GM12878 (cell line): ENCODE data around the gene MLXIP. TPM values are rescaled to one million over a fixed set of nuclear protein-coding genes. Genes with fewer than 3 reads are reported as not detected.

Experiments used
- ATAC-seq: fragments of 200-7000 bp; cut with Tn5 transposase; 3 replicates; pipeline ENCODE4 v1.9.1; 2020; ENCODE audit warnings: mild to moderate bottlenecking, moderate library complexity
- BruUV-seq: library from RNA; stranded (reverse); fragments of 400-500 nt; replicated peaks from 2 replicates; lab custom pipeline; 2021; lab: Mats Ljungman, UMichigan
- CTCF ChIA-PET: fragments of 300-600 bp; sonication (Branson Sonifier 250); formaldehyde crosslinking; extraction: SDS; loops from one replicate; lab custom pipeline; 2021; ENCODE audit warnings: inconsistent platforms; lab: Yijun Ruan, JAX
- POLR2A ChIA-PET: fragments of 350-600 bp; formaldehyde crosslinking; extraction: SDS; loops from one replicate; lab custom pipeline; 2021; ENCODE audit warnings: inconsistent platforms; lab: Charles Lee
- RAD21 ChIA-PET: fragments of 300-600 bp; sonication (Branson Sonifier 250); formaldehyde crosslinking; loops from one replicate; lab custom pipeline; 2023; ENCODE audit warnings: antibody characterized with exemption; ENCODE audit not compliant: unreplicated experiment; lab: Charles Lee
- SMC1A ChIA-PET: fragments of 300-600 bp; sonication (Branson Sonifier 250); formaldehyde crosslinking; loops from one replicate; lab custom pipeline; 2023; ENCODE audit not compliant: unreplicated experiment, uncharacterized antibody; lab: Charles Lee
- DNase-seq: peaks from one replicate; pipeline ENCODE4 v3.0.0-alpha.2; 2011; ENCODE audit warnings: low read depth, low spot score
- FAIRE-seq: peaks from 3 replicates; lab custom pipeline; 2011; peaks lifted over from hg19 to GRCh38; lab: Jason Lieb, UNC
- H2AFZ ChIP-seq: 2 replicates; pipeline ENCODE4 v1.6.0; 2011; ENCODE audit warnings: low read depth, low read length, control low read depth; ENCODE audit not compliant: control insufficient read depth
- H3K27ac ChIP-seq: 2 replicates; pipeline ENCODE4 v1.5.1; 2011; ENCODE audit warnings: control low read depth; ENCODE audit not compliant: control insufficient read depth, insufficient read depth
- H3K27me3 ChIP-seq, 2 experiments: replicated peaks in 1 of 2; 2 replicates each; pipeline versions ENCODE4 v1.6.0 to v1.6.1; 2011; ENCODE audit warnings: low read length in 1 of 2; ENCODE audit not compliant: control insufficient read depth in 2 of 2, insufficient read depth in 2 of 2
- H3K36me3 ChIP-seq, 2 experiments: 2 replicates each; pipeline ENCODE4 v1.5.1; 2011; ENCODE audit warnings: low read length in 1 of 2; ENCODE audit not compliant: control insufficient read depth in 2 of 2, insufficient read depth in 2 of 2
- H3K4me1 ChIP-seq: 2 replicates; pipeline ENCODE4 v1.6.1; 2011; ENCODE audit warnings: mild to moderate bottlenecking, low read length, moderate library complexity, mixed read lengths; ENCODE audit not compliant: control insufficient read depth, insufficient read depth
- H3K4me2 ChIP-seq: 2 replicates; pipeline ENCODE4 v1.6.0; 2011; ENCODE audit warnings: control low read depth; ENCODE audit not compliant: control insufficient read depth, insufficient read depth
- H3K4me3 ChIP-seq: fragments of 200-600 bp; sonication (generic); 2 replicates; pipeline ENCODE4 v1.5.1; 2016
- H3K79me2 ChIP-seq: 2 replicates; pipeline ENCODE4 v1.6.0; 2011; ENCODE audit warnings: low read length; ENCODE audit not compliant: control insufficient read depth, insufficient read depth
- H3K9ac ChIP-seq: 2 replicates; pipeline ENCODE4 v1.8.0; 2011; ENCODE audit warnings: low read length, control low read depth, mixed read lengths; ENCODE audit not compliant: control insufficient read depth, insufficient read depth
- H3K9me3 ChIP-seq: replicated peaks from 3 replicates; pipeline ENCODE4 v1.5.1; 2011; ENCODE audit warnings: mild to moderate bottlenecking, low read length; ENCODE audit not compliant: control insufficient read depth, insufficient read depth
- H4K20me1 ChIP-seq: 2 replicates; pipeline ENCODE4 v1.6.0; 2011; ENCODE audit not compliant: control insufficient read depth, insufficient read depth
- CBX5 ChIP-seq: sonication (generic); IDR thresholded peaks from 2 replicates; pipeline ENCODE4 v1.6.1; 2016; ENCODE audit warnings: low read depth, moderate library complexity, mild to moderate bottlenecking, inconsistent platforms
- CREM ChIP-seq: IDR thresholded peaks from 2 replicates; pipeline ENCODE4 v1.6.1; 2014; ENCODE audit warnings: antibody characterized with exemption, low read depth
- EZH2 ChIP-seq: IDR thresholded peaks from 2 replicates; pipeline ENCODE4 v1.6.1; 2012; ENCODE audit warnings: low read depth, mild to moderate bottlenecking, control low read depth, inconsistent platforms, low read length, borderline replicate concordance; ENCODE audit not compliant: control insufficient read depth
- HDGF ChIP-seq: fragments of 450-650 bp; IDR thresholded peaks from 2 replicates; pipeline ENCODE4 v1.6.1; 2016; ENCODE audit warnings: antibody characterized with exemption
- IKZF2 ChIP-seq, 2 experiments: fragments of 450-650 bp; IDR thresholded peaks; 2 replicates each; pipeline ENCODE4 v1.6.1; 2017; ENCODE audit warnings: mild to moderate bottlenecking in 2 of 2, moderate library complexity in 2 of 2
- KLF5 ChIP-seq: fragments of 450-650 bp; IDR thresholded peaks from 2 replicates; pipeline ENCODE4 v1.6.1; 2014; ENCODE audit warnings: mild to moderate bottlenecking; ENCODE audit not compliant: partially characterized antibody
- MTA3 ChIP-seq: IDR thresholded peaks from 2 replicates; pipeline ENCODE4 v1.6.1; 2012; ENCODE audit warnings: low read length, inconsistent platforms, borderline replicate concordance
- NR2F1 ChIP-seq: fragments of 450-650 bp; conservative IDR thresholded peaks from 2 replicates; pipeline ENCODE4 v1.6.1; 2017; ENCODE audit warnings: mild to moderate bottlenecking
- NRF1 ChIP-seq: conservative IDR thresholded peaks from 2 replicates; pipeline ENCODE4 v1.6.1; 2011; ENCODE audit warnings: mild to moderate bottlenecking, low read depth, low read length, improper control_type of control experiment
- POU2F2 ChIP-seq: IDR thresholded peaks from 3 replicates; pipeline ENCODE4 v1.6.1; 2011; ENCODE audit warnings: low read depth, mild to moderate bottlenecking, low read length, borderline replicate concordance
- TCF3 ChIP-seq: IDR thresholded peaks from 2 replicates; pipeline ENCODE4 v1.6.1; 2012; ENCODE audit warnings: low read depth, mild to moderate bottlenecking, low read length, borderline replicate concordance; ENCODE audit not compliant: insufficient read depth
- YBX1 ChIP-seq: fragments of 450-650 bp; IDR thresholded peaks from 2 replicates; pipeline ENCODE4 v1.6.1; 2016; ENCODE audit warnings: antibody characterized with exemption
- ZBTB33 ChIP-seq: fragments of 450-650 bp; IDR thresholded peaks from 2 replicates; pipeline ENCODE4 v1.6.1; 2017; ENCODE audit warnings: mild to moderate bottlenecking
- WGBS: methylation state at CpG from one replicate; pipeline ENCODE4 v1.1.6; 2016; ENCODE audit warnings: low lambda C conversion rate; ENCODE audit not compliant: insufficient replicate concordance, insufficient coverage; ENCODE audit errors: missing lambda C conversion rate; 5-methylcytosine and 5-hydroxymethylcytosine counted together
- in situ Hi-C: fragments of 300-500 bp; cut with MboI; formaldehyde crosslinking; loops from 9 replicates; pipeline ENCODE4 v1.14.3; 2018; ENCODE audit warnings: mixed read lengths
- intact Hi-C: fragments of 100-400 bp; cut with micrococcal nuclease; formaldehyde crosslinking; loops from one replicate; pipeline ENCODE4 v1.14.2; 2022; ENCODE audit not compliant: unreplicated experiment
- polyA plus RNA-seq, 11 experiments: library from polyadenylated mRNA; depleted of rRNA in 4 of 11; unstranded in 6 of 11; stranded (reverse) in 5 of 11; fragments of >200 nt; fragmentation: Nextera tagmentation in 4 of 11; fragmentation: Illumina TruSeq in 1 of 11; extraction: Ambion mirVana in 4 of 11; extraction: Trizol in 1 of 11; gene quantifications; 1 replicate in 1 of 11; 2 replicates in 10 of 11; pipeline versions ENCODE4 v1.2.1 to v1.2.3, GENCODE V29; 2011 to 2016; ENCODE audit warnings: inconsistent platforms in 2 of 11, missing spikeins in 2 of 11, low read depth in 1 of 11
- total RNA-seq, 4 experiments: library from RNA; depleted of rRNA in 3 of 4; stranded (reverse); fragments of >200 nt in 3 of 4; fragmentation: Illumina TruSeq in 1 of 4; extraction: Trizol in 1 of 4; gene quantifications; 2 replicates each; pipeline versions ENCODE4 v1.2.1 to v1.2.3, GENCODE V29; 2013 to 2021

MLXIP gene
- total and polyA plus RNA-seq, 10 of the 15 experiments (the other 5 are each of a cell fraction or from before 2014, with no cell fraction given): 1.1 to 23.7 (median 7.0) TPM

DNA sequence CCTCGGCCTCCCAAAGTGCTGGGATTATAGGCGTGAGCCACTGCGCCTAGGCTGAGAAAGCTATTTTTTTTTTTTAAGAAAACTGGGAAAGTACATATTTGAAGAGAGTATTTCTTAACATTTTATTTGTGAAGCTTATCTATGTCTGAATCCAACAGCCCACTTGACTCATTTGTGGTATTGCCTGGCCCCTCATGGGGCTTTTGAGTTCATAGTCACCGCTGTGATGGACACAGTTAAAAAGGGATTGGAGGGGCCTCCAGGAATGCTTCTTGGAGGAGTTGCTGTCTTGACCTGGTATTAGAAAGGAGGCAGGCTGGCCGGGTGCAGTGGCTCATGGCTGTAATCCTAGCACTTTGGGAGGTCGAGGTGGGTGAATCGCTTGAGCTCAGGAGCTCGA, 30.4 kb upstream of the MLXIP start (continued):
- TF ChIP-seq EZH2: no peak

DNA sequence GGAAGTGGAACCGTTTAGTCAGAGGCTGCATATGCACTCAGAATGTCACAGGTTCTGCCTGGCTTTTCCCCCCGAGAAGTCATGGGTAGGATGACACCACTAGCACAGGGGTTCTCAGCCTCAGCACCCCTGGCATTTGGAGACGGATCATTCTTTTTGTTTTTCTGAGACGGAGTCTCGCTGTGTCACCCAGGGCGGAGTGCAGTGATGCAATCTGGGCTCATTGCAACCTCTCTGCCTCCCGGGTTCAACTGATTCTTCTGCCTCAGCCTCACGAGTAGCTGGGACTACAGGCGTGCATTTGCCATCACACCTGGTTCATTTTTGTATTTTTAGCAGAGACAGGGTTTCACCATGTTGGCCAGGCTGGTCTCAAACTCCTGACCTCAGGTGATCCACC, 28.7 kb upstream of the MLXIP start:
- H4K20me1 ChIP-seq: no peaks in the 10 kb centered on the region
- no peaks in the 10 kb centered on the region for H3K79me2 ChIP-seq
- DNase-seq (no peak), FAIRE-seq (no peak), ATAC-seq (no peak)
- no TSS peak for BruUV-seq
- H3K27ac ChIP-seq: no peak overlapping the region
- TF ChIP-seq HDGF: no peak
- no peak for TF ChIP-seq CBX5
- no peak for TF ChIP-seq NR2F1
- TF ChIP-seq IKZF2 (IDR thresholded peaks at IDR 0.05): no peak
- no peak for TF ChIP-seq ZBTB33
- TF ChIP-seq KLF5: no peak
- TF ChIP-seq TCF3: no peak
- TF ChIP-seq MTA3: no peak
- TF ChIP-seq CREM: no peak
- no peak for TF ChIP-seq NRF1
- no peak for TF ChIP-seq YBX1
- no peak for TF ChIP-seq POU2F2
- SMC1A ChIA-PET: no interaction called here
- POLR2A ChIA-PET: no interaction called here
- intact Hi-C loops: no loop called here
- H3K4me3 ChIP-seq: no peak overlapping the region
- H3K9ac ChIP-seq: no peak overlapping the region
- no peaks in the 10 kb centered on the region for H3K4me1 ChIP-seq
- H3K4me2 ChIP-seq: no peak overlapping the region
- in situ Hi-C loops: no loop called here
- CTCF ChIA-PET: no interaction called here
- H3K36me3 ChIP-seq: no peaks in the 10 kb centered on the region
- H3K27me3 ChIP-seq: no peaks in the 10 kb centered on the region; a peak in 1 of 4 replicates
- H2AFZ ChIP-seq: no peak overlapping the region
- 93% methylated on average over 9 of the region's 9 CpGs for WGBS
- H3K9me3 ChIP-seq: no peaks in the 10 kb centered on the region
- RAD21 ChIA-PET: interaction anchor here (0.7 kb wide), 1 partner anchor 1849 kb away, joined by 3 read pairs; no protein-coding TSS in a partner anchor
